T-helper 2 cell treated with Interferon-gamma antibody and Interleukin-4, amounts not matched to agents 5 μg/mL and 100 μg/mL, for 36 hours (primary cell): ENCODE data around the gene RGS9.

Source experiments
- DNase-seq: peaks from one replicate; pipeline ENCODE4 v3.0.0; 2021; ENCODE audit warnings: low spot score
- H3K27ac Mint-ChIP-seq: one replicate; pipeline ENCODE4 v1.8.0; 2021; ENCODE audit warnings: mild to moderate bottlenecking, mixed read lengths
- H3K27me3 Mint-ChIP-seq: one replicate; pipeline ENCODE4 v1.8.0; 2021; ENCODE audit warnings: low read depth, mixed read lengths
- H3K36me3 Mint-ChIP-seq: one replicate; pipeline ENCODE4 v1.8.0; 2021; ENCODE audit warnings: low read depth, mixed read lengths
- H3K4me1 Mint-ChIP-seq: one replicate; pipeline ENCODE4 v1.8.0; 2021; ENCODE audit warnings: low read depth, mixed read lengths
- H3K4me3 Mint-ChIP-seq: one replicate; pipeline ENCODE4 v1.8.0; 2022; ENCODE audit warnings: mild to moderate bottlenecking, moderate library complexity, mixed read lengths
- H3K9me3 Mint-ChIP-seq: one replicate; pipeline ENCODE4 v1.8.0; 2021; ENCODE audit warnings: mixed read lengths

The RGS9 gene

GRCh38 chr17:65122836-65123756 is 14.1 kb upstream of the RGS9 start:
- DNase-seq: peak; percentile 84
- Mint-ChIP-seq H3K27ac (peak overlapping the region; percentile 91), H3K36me3 (no peaks in the 10 kb centered on the region), H3K27me3 (peaks cover 4% of the 10 kb centered on the region), H3K4me1 (peaks cover 34% of the 10 kb centered on the region), H3K4me3 (peak overlapping the region; percentile 82), H3K9me3 (no peaks in the 10 kb centered on the region)

- Mint-ChIP-seq H3K9me3 (no peaks in the 10 kb centered on the region), H3K4me1 (peaks cover 34% of the 10 kb centered on the region), H3K27ac (peak overlapping the region; percentile 91), H3K36me3 (no peaks in the 10 kb centered on the region), H3K27me3 (peaks cover 9% of the 10 kb centered on the region), H3K4me3 (peak overlapping the region; percentile 82)
- DNase-seq: no peak
Measured at GRCh38 chr17:65123757-65124675, 13.2 kb upstream of the RGS9 start.

- Mint-ChIP-seq H3K27me3 (peaks cover 12% of the 10 kb centered on the region), H3K4me3 (no peak overlapping the region), H3K9me3 (no peaks in the 10 kb centered on the region), H3K36me3 (no peaks in the 10 kb centered on the region), H3K4me1 (peaks cover 16% of the 10 kb centered on the region), H3K27ac (no peak overlapping the region)
- no peak for DNase-seq
Measured at GRCh38 chr17:65130832-65131231, 6.3 kb upstream of the RGS9 start.

- Mint-ChIP-seq H3K4me3 (no peak overlapping the region), H3K4me1 (peaks cover 16% of the 10 kb centered on the region), H3K27ac (no peak overlapping the region), H3K36me3 (no peaks in the 10 kb centered on the region), H3K27me3 (peaks cover 12% of the 10 kb centered on the region), H3K9me3 (no peaks in the 10 kb centered on the region)
- DNase-seq: no peak
Measured at GRCh38 chr17:65131240-65131639, 5.9 kb upstream of the RGS9 start.

- Mint-ChIP-seq H3K27ac (no peak overlapping the region), H3K4me1 (peaks cover 20% of the 10 kb centered on the region), H3K27me3 (peaks cover 12% of the 10 kb centered on the region), H3K9me3 (no peaks in the 10 kb centered on the region), H3K36me3 (no peaks in the 10 kb centered on the region), H3K4me3 (no peak overlapping the region)
- DNase-seq: no peak
Measured at GRCh38 chr17:65131946-65132345, 5.2 kb upstream of the RGS9 start.

- DNase-seq: no peak
- H3K4me1 Mint-ChIP-seq: peaks cover 34% of the 10 kb centered on the region
- peaks cover 3% of the 10 kb centered on the region for H3K27me3 Mint-ChIP-seq
- H3K4me3 Mint-ChIP-seq: no peak overlapping the region
- H3K9me3 Mint-ChIP-seq: no peaks in the 10 kb centered on the region
- peaks cover 1% of the 10 kb centered on the region for H3K36me3 Mint-ChIP-seq
- no peak overlapping the region for H3K27ac Mint-ChIP-seq
Measured at GRCh38 chr17:65134035-65134434, 3.1 kb upstream of the RGS9 start.

- Mint-ChIP-seq H3K27ac (peak overlapping the region; percentile 69), H3K36me3 (peaks cover 13% of the 10 kb centered on the region), H3K9me3 (no peaks in the 10 kb centered on the region), H3K4me1 (peaks cover 52% of the 10 kb centered on the region), H3K4me3 (peak overlapping the region; percentile 96), H3K27me3 (no peaks in the 10 kb centered on the region)
- DNase-seq: no peak
Measured at GRCh38 chr17:65139101-65139764, 2.1 kb downstream of the RGS9 start.

- H3K4me3 Mint-ChIP-seq: no peak overlapping the region
- H3K27me3 Mint-ChIP-seq: no peaks in the 10 kb centered on the region
Measured at GRCh38 chr17:65142247-65142646, 5.1 kb downstream of the RGS9 start.

GRCh38 chr17:65143889-65144604 is 6.9 kb downstream of the RGS9 start:
- H3K27ac Mint-ChIP-seq: no peak overlapping the region

More at GRCh38 chr17:65142247-65142646, 5.1 kb downstream of the RGS9 start:
- peaks cover 50% of the 10 kb centered on the region for H3K4me1 Mint-ChIP-seq
- no peak overlapping the region for H3K27ac Mint-ChIP-seq
- H3K9me3 Mint-ChIP-seq: no peaks in the 10 kb centered on the region
- no peak for DNase-seq
- H3K36me3 Mint-ChIP-seq: peaks cover 13% of the 10 kb centered on the region

GRCh38 chr17:65145743-65146142 is 8.6 kb downstream of the RGS9 start:
- Mint-ChIP-seq H3K9me3 (no peaks in the 10 kb centered on the region), H3K4me3 (no peak overlapping the region), H3K36me3 (peaks cover 7% of the 10 kb centered on the region), H3K4me1 (peaks cover 23% of the 10 kb centered on the region), H3K27ac (no peak overlapping the region), H3K27me3 (no peaks in the 10 kb centered on the region)
- DNase-seq: no peak

More at GRCh38 chr17:65143889-65144604, 6.9 kb downstream of the RGS9 start:
- DNase-seq: no peak
- Mint-ChIP-seq H3K27me3 (no peaks in the 10 kb centered on the region), H3K4me1 (peaks cover 36% of the 10 kb centered on the region), H3K4me3 (no peak overlapping the region), H3K36me3 (peaks cover 11% of the 10 kb centered on the region), H3K9me3 (no peaks in the 10 kb centered on the region)

- no peak overlapping the region for H3K4me3 Mint-ChIP-seq
- DNase-seq: no peak
- H3K4me1 Mint-ChIP-seq: peaks cover 12% of the 10 kb centered on the region
- H3K27me3 Mint-ChIP-seq: no peaks in the 10 kb centered on the region
- no peaks in the 10 kb centered on the region for H3K9me3 Mint-ChIP-seq
- peaks cover 8% of the 10 kb centered on the region for H3K36me3 Mint-ChIP-seq
- no peak overlapping the region for H3K27ac Mint-ChIP-seq
Measured at GRCh38 chr17:65147955-65148354, 10.8 kb downstream of the RGS9 start.

- Mint-ChIP-seq H3K27ac (peak overlapping the region; percentile 22), H3K36me3 (peaks cover 31% of the 10 kb centered on the region), H3K27me3 (no peaks in the 10 kb centered on the region), H3K9me3 (no peaks in the 10 kb centered on the region), H3K4me3 (no peak overlapping the region), H3K4me1 (peaks cover 18% of the 10 kb centered on the region)
- DNase-seq: no peak
Measured at GRCh38 chr17:65154770-65155589, 17.8 kb downstream of the RGS9 start.
